ENCODE data around the gene MSTO1.
"Not testable (repeated sequence)": the region's sequence is repeated elsewhere in the genome, so short reads cannot be mapped to it uniquely, and the experiment has no call there.

The MSTO1 gene

DNA sequence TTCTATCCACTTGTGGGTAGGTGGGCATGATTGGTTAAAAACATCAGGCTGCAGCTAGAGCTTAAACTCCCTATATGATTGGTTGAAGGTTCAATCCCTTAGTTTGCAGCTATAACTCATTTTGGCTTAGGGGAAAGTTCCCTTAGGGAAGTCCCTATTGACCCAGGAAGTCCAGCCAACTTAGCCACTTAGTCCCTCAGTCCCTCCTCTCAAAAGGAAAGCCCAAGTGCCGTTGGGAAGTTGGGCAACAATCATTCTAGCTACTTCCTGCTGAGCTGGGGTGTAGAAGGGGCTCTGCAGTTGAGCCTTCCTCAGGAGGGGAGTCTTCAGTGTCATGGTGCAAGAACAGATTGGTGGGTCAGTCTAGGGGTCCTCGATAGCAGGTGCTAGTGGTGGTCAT, 12.2 kb downstream of the MSTO1 start:
- no peak for DNase-seq

DNA sequence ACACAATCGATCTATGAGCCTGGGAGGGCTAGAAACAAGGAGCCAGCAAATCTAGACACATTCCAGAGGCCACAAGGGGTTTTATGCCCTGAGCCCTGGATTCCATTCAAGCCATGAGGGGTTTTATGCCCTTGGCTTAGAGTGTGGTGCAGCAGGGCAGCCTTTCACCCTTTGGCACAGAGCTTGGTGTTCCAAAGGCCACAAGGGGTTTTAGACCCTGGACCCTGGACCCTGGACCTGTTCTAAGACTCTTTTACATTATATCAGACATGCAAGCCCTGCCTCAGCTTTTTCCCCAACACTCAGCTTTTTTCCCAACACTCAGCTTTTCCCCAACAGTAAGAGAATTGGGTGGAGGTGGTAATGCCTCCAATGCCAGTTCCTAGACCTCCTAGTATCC, 13.3 kb downstream of the MSTO1 start:
- no peak for DNase-seq

DNA sequence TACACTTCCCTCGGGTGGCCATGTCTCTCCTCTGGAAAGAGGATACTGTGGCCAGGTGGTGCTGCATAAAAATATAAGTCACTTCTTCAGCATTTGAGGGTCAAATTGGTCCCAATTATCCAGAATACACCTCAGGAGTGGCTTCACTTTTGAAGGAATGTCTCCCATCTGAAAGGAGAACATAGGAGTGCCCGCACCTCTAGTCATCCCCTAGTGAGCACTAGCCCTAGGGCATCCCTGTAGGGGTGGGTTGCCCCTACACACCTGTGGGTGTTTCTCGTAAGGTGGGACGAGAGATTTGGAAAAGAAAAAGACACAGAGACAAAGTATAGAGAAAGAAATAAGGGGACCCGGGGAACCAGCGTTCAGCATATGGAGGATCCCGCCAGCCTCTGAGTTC, 16.4 kb downstream of the MSTO1 start:
- DNase-seq = not testable (repeated sequence)

DNA sequence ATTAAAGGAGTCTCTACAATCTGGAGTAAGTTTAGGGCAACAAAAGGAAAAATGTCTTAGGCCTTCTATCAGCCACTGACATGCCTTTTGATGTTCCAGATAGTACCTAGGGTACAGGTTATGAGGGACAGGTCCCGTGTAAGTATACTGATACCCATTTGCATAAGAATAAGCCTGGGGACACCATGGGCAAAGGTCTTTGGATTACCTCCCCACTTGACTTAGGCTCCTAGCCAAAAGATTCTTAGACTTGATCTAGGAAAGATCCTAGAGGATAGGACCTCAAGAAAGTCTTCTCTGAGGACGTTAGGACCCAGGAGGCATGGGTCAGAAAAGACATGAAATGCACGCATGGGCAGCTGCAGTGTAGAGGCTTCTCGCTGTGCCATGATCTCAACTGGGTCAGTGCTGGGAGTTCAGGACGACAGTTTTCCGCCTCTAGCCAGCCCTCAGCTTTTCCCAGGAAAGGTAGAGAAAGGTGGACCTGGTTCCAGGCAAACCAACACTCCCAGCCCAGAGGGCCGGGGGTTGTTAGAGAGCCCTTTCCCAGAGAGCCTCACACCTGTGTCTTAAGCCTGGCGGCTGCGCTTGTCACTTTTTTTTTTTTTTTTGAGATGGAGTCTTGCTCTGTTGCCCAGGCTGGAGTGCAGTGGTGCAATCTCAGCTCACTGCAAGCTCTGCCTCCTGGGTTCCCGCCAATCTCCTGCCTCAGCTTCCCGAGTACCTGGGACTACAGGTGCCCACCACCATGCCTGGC, 26.6 kb downstream of the MSTO1 start:
- DNase-seq = no peak

DNA sequence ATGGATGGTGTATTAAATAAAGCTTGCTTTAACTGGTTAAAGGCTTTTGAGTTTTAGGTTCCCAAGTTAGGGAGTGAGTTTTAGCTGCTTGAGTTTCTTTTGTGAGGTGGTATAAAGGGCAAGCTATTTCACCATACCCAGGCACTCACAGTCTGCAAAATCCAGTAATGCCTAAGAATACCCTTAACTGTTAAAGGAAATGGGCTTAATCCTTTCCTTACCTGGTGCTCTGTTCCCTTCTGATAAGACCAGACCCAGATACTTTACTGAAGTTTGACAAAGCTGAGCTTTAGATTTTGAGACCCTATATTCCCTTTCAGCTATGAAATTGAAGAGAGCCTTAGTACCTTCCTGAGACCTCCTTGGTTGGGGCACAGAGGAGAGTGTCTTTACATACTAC, 30.3 kb downstream of the MSTO1 start:
- DNase-seq = no peak

DNA sequence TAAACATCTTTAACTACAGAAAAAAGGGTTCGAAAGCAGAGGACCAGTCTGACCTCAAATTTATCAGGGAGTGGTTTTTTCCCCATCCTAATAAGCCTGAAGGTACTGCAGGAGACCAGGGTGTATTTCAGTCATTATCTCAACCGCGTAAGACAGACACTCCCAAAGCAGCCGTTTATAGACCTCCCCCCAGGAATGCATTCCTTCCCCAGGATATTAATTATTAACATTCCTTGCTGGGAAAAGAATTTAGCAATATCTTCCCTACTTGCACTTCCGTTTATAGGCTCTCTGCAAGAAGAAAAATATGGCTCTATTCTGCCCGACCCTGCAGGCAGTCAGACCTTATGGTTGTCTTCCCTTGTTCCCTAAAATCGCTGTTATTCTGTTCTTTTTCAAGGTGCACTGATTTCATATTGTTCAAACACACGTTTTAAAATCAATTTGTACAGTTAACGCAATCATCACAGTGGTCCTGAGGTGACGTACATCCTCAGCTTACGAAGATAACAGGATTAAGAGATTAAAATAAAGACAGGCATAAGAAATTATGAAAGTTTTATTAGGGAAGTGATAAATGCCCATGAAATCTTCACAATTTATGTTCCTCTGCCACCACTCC, 32.7 kb downstream of the MSTO1 start:
- not testable (repeated sequence) for DNase-seq

DNA sequence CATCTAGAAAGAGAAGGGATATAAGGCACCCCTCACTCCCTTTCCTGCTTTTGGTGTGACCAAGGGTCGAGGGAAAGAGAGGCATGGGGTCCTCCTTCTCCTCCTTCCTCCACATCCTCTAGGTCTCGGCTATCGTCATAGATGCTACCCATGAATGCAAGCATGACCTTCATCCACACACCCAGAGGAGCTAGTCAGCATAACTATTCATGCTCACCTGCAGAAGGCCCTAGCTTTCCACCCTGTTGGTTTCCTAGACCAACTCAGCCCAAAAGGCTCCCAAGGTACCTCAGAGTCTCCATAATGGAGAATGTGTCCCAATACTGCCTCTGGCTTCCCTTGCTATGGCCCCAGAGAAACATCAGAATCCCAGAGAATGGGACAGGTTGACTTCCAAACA, 33.2 kb downstream of the MSTO1 start:
- no peak for DNase-seq

DNA sequence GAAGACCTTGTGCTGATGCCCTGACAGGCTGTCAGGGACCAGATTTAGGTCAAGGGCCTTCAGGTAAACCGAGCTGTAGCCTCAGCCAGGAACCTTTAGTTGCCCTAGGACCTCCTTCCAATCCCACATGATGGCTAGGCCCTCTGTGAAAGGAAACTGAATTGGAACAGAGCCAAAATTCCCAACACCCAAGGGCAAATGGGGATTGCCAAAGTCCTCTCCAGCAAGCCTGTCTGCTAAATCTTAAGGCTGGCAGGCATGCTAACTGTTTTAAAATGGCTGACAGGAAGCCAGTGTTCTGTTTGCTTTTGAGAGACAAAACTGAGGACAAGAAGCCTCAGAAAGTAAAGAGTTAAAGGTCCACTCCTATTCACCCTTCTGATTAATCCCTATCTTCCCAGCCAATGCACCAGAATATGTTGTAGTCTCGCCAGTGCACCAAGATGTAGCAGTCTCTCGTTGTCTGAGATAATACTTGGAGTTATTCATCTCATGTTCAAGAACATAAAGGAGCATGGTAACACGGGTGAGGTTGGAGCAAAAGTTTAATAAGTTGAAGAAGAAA, 35.1 kb downstream of the MSTO1 start:
- DNase-seq = no peak

DNA sequence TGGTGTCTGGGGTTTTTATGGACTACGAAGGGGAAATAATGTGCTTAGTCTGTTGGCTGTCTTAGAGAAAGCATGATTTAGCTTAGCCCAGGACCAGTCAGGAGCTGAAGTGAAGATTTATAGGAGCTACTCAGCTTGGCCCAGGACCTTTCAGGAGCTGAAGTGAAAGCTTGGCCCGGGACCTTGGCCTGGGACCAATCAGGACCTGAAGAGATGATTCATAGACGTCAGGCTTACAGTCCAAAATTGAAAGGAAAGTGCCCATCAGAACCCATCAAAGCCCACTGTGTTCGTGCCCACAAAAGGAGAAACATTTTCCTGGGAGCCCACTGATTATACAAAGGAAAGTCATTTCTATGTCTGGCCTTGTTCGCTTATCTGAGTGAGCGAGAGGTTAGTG, 35.6 kb downstream of the MSTO1 start:
- DNase-seq = no peak

DNA sequence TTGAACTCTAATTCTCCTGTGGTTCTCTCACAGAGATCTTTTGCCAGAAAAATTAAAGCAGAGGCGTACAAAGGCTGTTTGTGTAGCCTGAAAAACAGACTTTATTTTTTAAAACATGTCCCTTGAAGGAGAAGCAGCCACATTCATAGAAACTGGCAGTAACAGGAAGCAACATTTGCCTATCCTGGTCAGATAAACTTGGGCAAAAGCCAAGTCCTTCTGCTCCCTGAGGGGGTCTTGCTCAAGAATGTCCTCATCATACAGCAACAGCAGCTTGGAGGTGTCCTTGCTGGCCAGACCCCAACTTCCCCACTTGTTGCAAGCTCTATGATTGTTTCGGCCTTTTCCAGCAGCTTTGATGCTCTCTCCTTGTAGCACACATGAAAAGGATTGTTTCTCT, 36.3 kb downstream of the MSTO1 start:
- DNase-seq = no peak

DNA sequence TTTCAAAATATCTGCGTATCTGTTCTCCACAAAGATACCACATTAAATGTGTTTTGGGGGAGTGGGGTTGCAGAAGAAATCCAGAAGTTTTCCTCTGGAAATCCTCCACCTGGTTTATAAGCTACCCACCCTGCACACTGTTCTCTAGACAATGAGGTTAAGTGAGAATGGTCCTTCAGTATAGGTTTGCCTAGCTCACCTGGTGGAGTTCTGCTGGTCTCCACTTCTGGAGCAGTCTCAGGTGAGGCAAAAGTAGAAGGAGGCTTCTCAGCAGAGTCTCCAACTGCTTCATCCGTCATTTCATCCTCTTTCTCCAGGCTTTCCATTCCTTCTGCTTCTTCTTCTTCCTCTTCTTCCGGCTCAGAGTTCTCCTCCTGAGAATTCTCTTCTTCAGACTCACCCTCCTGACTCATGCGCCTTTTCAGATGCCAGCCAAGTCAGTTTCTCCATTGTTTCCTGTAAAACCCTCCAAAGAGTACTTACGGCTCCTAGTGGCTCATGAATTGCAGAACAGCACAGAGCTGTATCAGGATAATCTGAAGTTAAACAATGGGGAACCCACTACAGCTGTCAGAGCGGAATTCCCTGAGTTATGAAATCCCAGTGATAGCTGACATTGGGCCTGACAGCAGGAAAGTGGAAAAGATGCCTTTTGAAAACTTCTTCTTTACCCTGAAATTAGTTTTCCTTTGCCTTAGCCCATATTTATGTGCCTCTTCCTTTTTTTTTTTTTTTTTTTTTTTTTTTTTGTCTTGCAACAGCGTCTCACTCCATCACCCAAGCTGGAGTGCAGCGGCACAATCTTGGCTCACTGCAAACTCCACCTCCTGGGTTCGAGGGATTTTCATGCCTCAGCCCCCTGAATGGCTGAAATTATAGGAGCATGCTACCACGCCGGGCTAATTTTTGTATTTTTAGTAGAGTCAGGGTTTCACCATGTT, 38.5 kb downstream of the MSTO1 start:
- no peak for DNase-seq

DNA sequence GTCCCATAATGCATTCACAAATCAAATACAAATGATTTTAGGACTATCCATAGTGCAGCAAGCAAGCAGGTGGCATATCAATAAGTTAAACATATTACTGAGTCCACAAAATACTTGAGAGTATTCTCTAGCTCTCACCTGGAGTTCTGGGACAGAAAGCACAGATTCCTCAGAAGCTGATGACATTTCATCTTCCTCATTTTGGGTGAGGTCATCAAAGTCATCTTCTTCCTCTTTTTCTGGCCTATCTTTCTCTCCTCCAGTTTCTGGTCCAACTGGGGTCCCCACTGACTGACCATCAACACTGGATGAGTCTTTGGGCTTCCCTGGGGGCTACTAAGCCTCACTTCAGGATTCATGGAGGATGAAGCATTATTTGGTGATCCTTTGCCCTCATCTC, 39.7 kb downstream of the MSTO1 start:
- DNase-seq = no peak

DNA sequence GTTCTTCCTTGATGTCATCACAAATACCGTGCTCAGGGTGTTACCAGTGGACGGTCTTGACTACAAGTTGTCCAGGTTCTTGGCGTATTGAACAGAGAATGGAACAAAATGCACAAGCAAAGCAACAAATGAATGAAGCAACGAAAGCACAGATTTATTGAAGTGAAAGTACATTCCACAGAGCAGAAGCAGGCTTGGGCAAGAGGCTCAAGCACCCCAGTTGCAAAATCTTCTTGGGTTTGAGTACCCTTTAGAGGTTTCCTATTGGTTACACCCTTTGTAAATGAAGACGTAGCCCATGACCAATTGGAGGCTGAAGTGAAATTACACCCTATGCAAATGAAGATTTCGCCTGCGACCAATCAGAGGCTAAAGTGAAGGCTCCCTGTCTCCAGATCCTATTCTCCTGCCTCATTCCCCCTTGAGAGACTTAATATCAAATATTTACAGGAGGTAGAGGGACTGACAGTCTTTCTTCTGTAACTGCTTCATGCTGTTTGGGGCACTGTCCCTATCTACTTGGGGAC, 40.3 kb downstream of the MSTO1 start:
- DNase-seq = no peak

DNA sequence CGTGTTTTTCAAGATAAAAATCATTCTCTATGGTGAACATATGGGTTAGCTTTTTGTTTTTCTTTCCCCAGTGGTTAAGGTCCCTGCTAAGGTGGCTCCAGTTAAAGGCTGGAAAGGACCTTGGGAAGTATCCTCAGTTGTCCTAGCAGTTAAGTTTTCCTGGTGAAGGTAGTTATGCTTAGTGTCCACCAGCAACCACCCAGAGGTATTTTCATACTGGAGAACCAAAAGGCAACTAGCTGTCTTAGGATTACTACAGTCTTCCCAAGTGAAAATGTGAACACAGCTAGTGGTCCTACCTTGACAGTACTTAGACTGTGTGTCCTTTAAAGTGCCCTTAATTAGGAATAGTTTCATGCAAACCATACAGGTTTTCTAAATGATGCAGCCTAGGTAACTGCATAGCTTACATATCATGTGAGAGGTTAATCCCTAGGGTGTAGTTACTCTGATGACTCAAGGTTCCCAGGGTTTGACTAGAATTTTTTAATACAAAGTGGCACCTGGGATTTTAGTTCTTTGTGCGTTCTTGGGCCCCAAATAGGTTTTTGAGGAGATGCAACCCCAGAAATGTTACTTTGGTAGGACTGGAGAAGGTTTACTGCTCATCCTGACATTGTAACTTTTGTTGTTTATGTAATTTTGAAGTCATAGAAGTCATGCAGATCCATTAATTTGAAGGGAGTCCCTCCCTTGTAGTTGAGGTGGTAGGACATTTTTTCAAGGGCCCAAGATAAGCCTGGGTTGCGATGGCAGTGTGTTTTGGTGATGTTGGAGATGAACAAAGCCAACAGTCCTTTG, 42.0 kb downstream of the MSTO1 start:
- peak; percentile 62 for DNase-seq

DNA sequence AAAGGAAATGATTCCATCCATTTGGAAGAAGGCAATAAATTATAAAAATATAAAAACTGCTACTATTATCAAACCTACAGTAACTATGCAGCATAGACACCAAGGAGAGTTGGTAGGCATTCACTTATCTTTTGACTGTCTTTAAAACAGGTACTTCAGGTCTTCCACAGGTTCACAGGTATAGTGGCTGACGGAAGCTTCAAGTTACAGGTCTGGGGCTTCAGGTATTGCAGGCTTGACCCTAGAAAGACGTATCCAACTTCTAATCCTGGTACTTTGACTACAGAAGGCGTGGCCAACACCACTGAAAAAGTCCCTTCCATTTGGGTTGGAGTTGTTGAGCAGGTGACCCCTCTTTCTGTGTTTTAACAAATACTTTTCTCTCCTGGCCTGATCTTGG, 42.9 kb downstream of the MSTO1 start:
- DNase-seq = no peak

DNA sequence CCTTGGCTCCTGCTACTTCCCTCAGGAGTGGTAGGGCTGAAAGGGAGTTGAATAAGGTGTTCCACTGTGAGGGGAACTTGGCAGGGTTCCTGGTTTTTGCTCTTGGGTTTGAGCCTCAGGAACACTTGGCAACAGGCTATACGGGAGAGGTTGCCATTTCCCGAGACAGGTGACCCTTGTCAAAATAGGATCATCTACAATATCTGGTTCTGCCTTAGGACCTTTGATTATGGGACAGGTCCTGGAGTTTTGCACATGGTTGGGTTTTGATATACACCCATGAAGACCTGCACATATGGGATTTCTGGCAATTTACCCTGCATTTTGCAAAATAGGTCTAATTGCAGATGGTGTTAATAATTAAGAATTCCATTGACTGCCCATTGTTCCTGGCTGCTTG, 47.4 kb downstream of the MSTO1 start:
- no peak for DNase-seq

DNA sequence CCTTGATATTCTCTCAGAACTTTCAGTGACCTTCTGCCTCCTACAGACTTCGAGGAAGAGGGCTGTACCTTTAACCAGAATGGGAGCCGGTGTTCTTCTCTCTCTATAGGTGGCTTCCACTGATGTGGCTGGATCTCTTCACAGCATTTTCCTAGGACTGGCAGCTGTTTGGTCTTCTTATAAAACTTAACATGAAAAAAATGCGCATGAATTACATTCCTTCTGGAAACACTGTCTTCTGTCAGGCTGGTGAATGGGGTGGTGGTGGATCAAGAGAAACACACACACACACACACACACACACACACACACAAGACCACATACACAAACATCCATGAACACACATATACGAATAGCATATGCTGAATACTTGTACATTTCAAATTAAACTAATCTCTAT, 51.2 kb downstream of the MSTO1 start:
- not testable (repeated sequence) for DNase-seq

Data from NCI-H2171 (cell line).